Tibial artery (tissue), 4 donors: ENCODE results near the gene VAMP1.

ENCODE experiments used
- DNase-seq, 2 donors: peaks; one replicate each; pipeline ENCODE4 v3.0.0-alpha.2; 2019
- H3K27ac ChIP-seq, 2 donors: fragments of 200-600 bp; sonication (generic) in 1 of 2; 1 replicate in 1 of 2; 2 replicates in 1 of 2; pipeline ENCODE4 v1.5.1; 2018 to 2019; ENCODE audit warnings: mild to moderate bottlenecking in 1 of 2
- H3K27me3 ChIP-seq, 2 donors: fragments of 200-600 bp; sonication (generic) in 1 of 2; one replicate each; pipeline versions ENCODE4 v1.5.1 to v1.6.0; 2016 to 2019
- H3K36me3 ChIP-seq, 3 donors: fragments of 200-600 bp; sonication (generic) in 2 of 3; one replicate each; pipeline ENCODE4 v1.5.1; 2016 to 2019; ENCODE audit warnings: mild to moderate bottlenecking in 2 of 3
- H3K4me1 ChIP-seq, 4 donors: fragments of 200-600 bp; sonication (generic) in 2 of 4; 1 replicate in 3 of 4; 2 replicates in 1 of 4; pipeline ENCODE4 v1.5.1; 2016 to 2019
- H3K4me3 ChIP-seq, 2 donors: fragments of 200-600 bp; sonication (generic) in 1 of 2; 1 replicate in 1 of 2; 2 replicates in 1 of 2; pipeline ENCODE4 v1.5.1; 2018 to 2019; ENCODE audit warnings: mild to moderate bottlenecking in 2 of 2
- H3K9me3 ChIP-seq, 3 donors: fragments of 200-600 bp; sonication (generic) in 1 of 3; one replicate each; pipeline ENCODE4 v1.5.1; 2016 to 2019
- CTCF ChIP-seq, 2 experiments: fragments of 200-600 bp in 1 of 2; fragments of 450-650 bp in 1 of 2; IDR thresholded peaks; one replicate each; pipeline ENCODE4 v1.5.1; 2017 to 2019; ENCODE audit warnings: antibody characterized with exemption in 2 of 2, mild to moderate bottlenecking in 1 of 2, moderate library complexity in 1 of 2
- intact Hi-C: fragments of 100-400 bp; cut with DNase I; formaldehyde crosslinking; loops from one replicate; pipeline ENCODE4 v1.15.0; 2023; ENCODE audit warnings: low total_unique reads

The VAMP1 gene

DNA sequence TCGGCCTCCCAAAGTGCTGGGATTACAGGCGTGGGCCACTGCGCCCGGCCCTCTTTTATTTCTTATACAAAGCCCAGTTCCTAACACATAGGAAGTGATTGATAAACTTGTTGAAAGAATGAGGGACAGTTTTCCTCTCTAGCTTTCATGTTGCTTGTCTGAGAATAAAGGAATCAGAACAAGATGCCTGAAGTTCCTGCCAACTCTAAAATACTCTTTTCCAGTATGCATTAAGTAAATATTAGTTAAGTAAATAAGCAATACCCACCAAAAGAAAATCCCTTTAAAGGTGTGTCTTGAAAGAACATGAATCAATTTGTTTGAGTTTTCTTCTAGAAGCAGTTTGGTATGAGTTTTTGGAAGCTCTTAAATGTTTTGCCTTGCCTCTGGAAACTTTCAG is 50.1 kb downstream of the VAMP1 start:
- intact Hi-C loops: no loop called here
- Histone ChIP-seq H3K27ac (peak overlapping the region in 1 of 2 donors; percentile 18), H3K36me3 (no peaks in the 10 kb centered on the region), H3K27me3 (no peaks in the 10 kb centered on the region), H3K4me1 (peaks cover 0 to 18% (median 8%) of the 10 kb centered on the region in 4 donors), H3K9me3 (no peaks in the 10 kb centered on the region), H3K4me3 (no peak overlapping the region)
- no peak for TF ChIP-seq CTCF (IDR thresholded peaks at IDR 0.05)
- no peak for DNase-seq

GRCh38 chr12:6418796-6419195 is 51.7 kb downstream of the VAMP1 start:
- intact Hi-C loops: no loop called here
- Histone ChIP-seq H3K9me3 (no peaks in the 10 kb centered on the region), H3K27me3 (no peaks in the 10 kb centered on the region), H3K4me1 (peaks cover 0 to 16% (median 5%) of the 10 kb centered on the region in 4 donors), H3K4me3 (no peak overlapping the region), H3K36me3 (no peaks in the 10 kb centered on the region), H3K27ac (no peak overlapping the region)
- DNase-seq: no peak
- TF ChIP-seq CTCF (IDR thresholded peaks at IDR 0.05): no peak

GRCh38 chr12:6416596-6416995 is 53.9 kb downstream of the VAMP1 start:
- H3K36me3 ChIP-seq: no peaks in the 10 kb centered on the region
- no peaks in the 10 kb centered on the region for H3K27me3 ChIP-seq
- no peak overlapping the region for H3K4me3 ChIP-seq
- H3K4me1 ChIP-seq: peaks cover 0 to 14% (median 2%) of the 10 kb centered on the region in 4 donors
- no peak for TF ChIP-seq CTCF (IDR thresholded peaks at IDR 0.05)
- no peaks in the 10 kb centered on the region for H3K9me3 ChIP-seq
- H3K27ac ChIP-seq: no peak overlapping the region
- intact Hi-C loops: no loop called here
- peak in 1 of 2 donors; percentile 38 for DNase-seq
